Activated CD4-positive, CD25-positive, alpha-beta regulatory T cell treated with anti-CD3 and anti-CD28 coated beads, Interleukin-2, amount 50 U/mL, for 72 hours (primary cell): ENCODE data around the gene PDE4DIP.
"Not testable (repeated sequence)": the region's sequence is repeated elsewhere in the genome, so short reads cannot be mapped to it uniquely, and the experiment has no call there.

ENCODE experiments used
- DNase-seq: peaks from one replicate; pipeline ENCODE4 v3.0.0; 2021

PDE4DIP gene

DNA sequence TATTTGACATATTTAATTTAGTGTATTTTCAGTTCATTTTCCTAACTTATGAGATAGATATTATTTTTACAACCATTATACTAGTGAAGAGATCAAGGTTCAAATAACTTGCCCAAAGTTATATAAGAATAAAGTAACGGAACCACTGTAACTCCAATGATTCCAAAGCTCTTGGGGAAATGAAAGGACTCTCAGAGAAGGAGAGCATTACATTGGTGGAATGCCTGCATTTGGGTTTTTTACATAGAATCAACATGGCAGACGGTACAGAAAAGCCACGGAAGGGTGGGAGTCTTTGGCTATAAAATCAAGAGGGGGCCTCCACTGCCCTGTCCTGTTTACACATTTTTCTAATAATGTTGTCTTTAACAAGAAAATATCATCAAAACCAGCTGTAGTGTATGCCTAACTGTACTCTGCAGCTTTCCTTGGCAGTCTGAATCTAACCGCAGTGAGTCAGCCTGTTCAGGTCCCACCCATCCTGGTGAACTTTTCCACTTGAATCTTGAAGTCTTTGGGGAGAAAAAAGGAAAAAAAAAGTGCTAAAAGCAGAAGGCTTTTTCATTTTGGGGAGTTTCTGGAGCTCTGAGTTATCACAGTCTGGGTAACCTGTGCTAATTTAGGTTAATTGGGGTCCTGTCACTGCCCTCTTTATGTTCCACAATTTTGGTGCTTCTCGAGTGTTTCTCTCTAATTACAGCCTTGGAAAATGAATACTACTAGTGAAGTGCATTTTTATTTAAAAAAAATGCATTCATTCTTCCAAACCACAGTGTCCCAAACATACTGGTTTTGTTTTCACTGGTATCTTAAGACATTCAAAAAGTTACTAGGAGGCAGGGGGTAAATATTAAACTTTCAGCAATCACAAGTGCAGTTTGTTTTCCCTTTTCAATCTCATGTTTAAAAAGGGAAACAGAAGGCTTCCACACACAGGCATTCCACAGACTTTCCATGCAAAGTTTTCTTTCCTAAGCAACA is 30.5 kb downstream of the PDE4DIP start:
- not testable (repeated sequence) for DNase-seq

DNA sequence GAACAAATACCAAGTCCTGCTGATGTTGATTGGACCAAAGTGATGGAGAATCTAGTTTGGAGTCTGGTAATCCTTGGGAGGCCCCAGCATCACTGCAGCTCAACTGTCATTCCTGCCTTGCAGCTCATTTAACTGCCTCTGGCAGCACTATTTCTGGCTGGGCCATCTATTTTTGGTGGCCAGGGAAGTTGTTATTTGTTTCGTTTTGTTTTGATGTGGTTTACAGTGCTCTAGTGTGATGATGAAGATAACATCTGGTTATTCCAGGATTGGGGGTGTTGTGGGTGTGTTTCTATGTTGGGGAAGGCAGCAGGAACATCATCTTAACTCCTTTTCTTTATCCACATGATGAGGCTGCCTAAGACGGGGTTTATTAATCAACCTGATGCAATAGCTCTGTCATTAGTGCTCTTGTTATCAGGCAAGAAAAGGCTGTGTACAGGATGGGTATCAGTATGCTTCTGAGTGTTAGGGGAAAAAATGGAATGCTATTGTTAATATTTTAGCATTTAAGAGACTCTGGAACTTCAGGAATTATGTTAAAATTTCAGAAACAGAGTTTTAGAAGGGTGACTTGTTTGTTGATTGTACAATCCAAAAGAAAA is 35.7 kb downstream of the PDE4DIP start:
- DNase-seq, result not testable (repeated sequence)

DNA sequence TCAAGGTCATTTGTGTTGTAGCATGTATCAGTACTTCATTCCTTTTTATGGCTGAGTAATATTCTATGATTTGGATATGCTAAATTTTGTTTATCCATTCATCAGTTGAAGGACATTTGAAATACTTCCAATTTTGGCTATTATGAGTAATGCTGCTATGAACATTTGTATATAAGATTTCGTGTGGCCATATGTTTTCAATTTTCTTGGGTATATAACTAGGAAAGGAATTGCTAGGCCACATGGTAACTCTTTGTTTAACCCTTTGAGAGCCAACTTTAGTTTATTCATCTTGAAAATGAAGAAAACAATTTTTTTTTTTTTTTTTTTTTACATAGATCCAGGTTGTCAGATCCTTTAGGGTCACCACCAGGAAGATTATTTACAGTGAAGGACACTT is 37.0 kb downstream of the PDE4DIP start:
- DNase-seq, result not testable (repeated sequence)

DNA sequence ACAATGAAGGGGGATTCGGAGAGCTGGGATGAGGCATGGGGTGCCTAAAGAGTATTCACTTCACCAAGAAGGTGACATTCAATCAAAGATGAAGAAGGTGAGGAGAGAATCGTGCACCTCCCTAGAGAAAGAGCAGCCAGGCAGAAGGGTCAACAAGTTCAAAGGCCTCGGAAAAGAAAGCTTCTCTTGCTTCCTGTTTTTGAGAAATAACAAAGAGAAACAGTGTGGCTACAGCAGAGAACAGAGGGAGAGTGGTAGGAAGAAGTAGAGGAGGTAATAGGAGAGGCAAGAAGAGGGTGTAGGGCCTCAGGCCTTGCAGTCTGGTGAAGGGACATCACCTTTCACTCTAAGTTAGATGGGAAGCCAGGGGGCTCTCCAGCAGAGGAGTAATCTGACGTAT is 41.0 kb downstream of the PDE4DIP start:
- not testable (repeated sequence) for DNase-seq

DNA sequence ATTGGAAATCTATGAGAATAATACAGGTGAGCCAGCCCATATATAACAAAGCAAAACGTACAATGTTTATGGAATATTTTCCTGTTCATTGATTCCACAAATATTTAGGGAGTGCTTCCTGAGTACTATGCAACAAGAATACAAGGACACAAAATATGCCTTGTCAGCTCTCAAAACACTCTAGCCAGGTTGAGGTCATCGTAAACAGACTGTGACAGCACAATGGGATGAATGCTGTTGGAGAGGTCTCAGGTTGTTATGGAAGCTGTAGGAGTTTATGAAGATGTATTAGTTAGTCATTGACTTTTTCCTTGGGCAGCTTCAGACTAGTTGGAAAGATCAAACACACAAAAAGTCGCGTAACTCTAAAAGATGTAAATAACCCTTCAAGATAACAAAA is 42.1 kb downstream of the PDE4DIP start:
- not testable (repeated sequence) for DNase-seq

DNA sequence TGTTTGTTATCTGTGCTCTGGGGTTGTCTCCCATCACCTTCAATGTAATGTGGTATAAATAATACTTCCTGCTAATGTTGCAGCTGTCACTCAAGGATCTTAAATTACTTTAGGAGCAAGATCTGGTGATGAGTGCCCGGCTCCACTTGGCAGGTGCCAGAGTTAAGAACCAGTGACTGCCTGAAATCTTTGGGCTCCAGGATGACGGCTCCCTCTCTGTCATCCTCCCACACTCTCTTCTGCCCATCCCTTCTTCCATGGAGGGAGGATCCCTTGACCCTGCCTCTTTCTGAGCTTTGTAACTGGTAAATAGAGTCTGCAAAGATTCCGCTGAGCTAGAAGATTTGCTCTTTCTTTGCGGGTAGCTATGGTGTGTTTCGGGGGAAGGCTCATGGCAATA is 44.4 kb downstream of the PDE4DIP start:
- DNase-seq, result not testable (repeated sequence)

DNA sequence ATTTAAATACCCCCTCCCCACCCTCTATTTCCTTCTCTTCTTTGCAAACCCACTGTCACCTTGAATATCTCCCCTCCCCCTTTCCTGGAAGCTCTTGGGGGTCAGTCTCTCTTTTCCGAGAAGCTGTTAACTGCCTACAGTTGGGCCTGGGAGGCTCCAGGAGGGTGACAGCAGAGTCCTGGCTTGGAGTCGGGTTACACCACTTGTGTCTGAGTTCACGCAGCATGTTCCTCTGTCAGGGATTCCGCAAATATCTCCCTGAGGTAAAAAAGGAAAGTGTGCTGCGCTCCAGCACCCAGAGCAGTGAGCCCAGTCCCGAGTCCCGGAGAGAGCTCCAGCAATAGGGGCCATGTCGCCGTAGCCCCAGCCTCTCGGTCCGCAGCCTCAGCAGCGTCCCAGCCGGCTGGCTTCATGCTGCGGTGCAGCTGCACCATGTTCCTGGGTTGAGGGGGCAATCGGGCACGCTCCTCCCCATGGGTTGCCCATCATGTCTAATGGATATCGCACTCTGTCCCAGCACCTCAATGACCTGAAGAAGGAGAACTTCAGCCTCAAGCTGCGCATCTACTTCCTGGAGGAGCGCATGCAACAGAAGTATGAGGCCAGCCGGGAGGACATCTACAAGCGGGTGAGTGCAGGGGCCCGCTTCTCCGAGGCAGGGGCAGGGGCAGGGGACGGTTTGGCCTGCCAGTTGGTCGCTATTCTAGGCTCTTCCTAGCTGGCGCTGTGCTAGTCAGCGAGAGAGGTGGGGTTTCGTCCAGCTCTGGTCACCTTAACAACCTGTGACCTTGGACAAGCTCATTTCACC is 45.2 kb downstream of the PDE4DIP start:
- not testable (repeated sequence) for DNase-seq

DNA sequence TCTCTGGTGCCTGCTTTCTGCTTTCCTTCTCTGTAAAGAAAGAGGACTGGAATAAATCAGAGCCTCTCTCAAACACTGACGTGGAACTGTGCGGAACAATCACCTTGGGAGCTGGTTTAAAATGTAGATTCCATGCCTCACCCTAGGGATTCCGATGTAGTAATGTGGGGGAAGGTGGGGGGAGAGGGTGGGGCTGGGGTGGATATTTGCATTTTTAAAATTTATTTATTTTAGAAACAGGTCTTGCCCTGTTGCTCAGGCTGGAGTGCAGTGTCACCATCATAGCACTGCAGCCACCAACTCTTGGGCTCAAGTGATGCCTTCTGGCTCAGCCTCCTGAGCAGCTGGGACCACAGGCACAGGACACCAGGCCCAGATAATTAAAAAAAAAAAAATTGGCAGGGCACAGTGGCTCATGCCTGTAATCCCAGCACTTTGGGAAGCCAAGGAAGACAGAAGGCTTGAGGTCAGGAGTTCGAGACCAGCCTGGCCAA is 45.9 kb downstream of the PDE4DIP start:
- not testable (repeated sequence) for DNase-seq

DNA sequence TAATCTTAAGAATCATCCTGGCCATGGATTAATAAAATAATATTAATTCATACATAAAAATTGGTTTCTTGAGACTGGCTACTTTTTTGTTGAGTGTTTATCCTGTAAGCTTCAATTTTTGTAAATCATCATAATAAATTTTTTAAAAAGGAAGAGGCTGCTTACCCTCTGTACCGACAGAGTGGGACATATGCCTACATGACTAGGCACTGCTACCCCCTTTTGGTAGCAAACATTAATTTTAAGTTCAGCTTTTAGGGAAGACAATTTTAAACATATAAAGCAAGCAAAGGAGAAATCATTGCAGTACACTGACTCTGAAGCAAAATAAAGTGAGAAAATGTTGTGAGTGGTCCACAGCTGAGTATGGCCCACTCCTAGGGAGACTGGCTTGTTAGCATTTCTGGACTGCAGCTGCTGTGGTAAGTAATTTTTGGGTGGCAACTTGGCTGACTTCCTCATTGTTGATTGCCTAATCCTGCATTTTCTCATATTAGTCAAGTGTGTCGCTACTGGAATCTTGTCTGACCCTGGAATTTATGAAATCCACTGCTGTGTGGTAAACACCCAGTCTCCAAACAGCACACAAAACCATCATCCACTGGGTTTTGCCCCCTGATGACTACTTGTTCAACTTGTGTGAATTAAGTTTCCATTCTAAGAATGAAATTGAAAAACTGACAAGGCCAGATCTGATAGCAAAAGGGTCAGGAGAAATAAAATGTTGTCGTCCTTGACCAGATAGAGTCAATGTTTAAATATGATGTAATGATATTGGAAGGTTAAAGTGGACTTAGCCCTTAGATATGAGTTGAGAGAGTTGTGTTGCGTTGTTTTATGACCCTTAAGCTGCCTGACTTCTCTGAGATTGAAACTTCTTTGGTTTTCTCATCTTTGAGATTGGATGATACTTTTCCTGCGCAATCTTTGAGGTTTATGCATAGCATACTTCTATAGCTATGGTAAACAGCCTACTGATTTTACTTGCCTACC is 50.4 kb downstream of the PDE4DIP start:
- not testable (repeated sequence) for DNase-seq

DNA sequence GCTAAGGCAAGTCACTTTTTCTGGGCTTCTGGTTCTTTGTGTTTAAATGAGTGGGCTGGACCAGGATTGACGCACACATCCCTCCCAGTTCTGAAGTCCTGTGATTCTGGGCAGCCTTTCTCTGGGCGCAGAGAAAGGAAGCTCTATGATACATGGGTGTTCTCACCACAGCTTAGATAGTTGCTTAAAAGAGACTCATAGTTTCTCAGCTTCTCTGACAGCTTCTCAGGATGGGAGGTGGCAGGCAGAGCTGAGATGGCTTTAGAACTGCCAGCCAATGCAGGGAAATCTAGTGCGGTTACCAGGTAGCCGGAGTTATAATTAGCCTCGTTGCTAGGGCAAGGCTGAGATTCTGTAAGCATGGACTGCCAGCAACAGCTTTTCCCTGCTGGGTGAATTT is 55.8 kb downstream of the PDE4DIP start:
- DNase-seq, result not testable (repeated sequence)

DNA sequence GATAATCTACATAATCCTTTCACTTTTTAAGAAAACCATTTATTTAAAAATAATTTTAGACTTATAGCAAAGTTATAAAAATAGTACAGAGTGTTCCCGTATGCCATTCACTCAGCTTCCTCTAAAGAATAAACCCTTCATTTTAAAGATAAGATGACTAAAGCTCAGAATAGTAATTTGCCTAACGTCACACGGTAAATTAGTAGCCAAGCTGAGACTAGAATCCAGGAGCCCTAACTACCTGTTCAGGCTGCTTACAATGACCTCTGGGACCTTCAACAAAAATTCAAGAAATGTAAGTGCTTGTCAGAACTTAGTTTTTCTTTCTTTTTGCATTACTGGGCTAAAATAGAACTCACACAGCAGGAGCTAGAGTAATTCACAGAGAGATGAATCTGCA is 56.5 kb downstream of the PDE4DIP start:
- not testable (repeated sequence) for DNase-seq

DNA sequence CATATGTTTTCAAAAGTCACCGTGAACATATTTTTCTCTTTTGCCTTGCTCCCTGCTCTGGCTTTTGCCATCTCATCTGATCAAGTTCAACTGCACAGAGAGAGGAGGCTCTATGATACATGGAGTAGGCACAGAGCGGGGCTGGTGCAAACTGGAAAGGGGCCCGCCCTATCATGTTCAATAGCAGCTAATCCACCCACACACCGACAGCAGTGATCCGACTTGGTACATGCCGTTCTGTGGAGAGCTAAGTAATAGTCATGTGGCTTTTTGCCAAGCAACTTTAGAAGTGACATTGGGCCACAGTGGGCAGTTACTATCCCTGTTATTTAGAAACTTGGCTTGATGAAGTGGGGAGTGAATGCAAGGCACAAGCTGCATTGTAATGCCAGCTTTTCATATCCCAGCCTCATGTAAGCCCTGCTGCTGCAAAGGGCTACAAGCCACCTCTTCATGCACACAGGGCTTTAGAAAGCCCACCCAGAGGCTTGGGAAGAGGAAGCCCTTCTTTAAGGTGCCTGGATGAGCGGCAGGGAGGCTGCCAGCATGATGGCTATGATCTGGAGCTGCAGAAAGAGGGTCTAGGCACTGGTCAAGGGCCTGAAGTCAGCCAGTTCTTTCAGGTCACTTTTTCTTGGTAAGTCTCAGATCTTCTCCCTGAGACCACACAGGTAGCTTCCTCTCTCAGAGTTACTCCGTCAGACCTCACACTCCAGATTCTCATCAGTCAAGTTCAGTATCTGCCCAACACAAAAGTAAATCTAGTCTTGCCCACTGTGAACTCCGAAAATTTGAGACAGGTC is 57.1 kb downstream of the PDE4DIP start:
- DNase-seq, result not testable (repeated sequence)

DNA sequence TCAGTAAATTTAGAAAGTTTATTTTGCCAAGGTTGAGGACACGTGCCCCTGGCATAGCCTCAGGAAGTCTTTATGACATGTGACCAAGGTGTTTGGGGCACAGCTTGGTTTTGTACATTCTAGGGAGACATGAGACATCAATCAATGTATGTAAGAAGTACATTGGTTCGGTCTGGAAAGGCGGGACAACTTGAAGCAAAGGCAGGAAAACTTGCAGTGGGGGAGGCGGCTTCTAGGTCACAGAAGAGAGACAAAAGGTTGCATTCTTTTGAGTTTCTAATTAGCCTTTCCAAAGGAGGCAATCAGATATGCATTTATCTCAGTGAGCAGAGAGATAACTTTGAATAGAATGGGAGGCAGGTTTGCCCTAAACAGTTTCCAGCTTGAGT is 57.7 kb downstream of the PDE4DIP start:
- DNase-seq, result not testable (repeated sequence)

DNA sequence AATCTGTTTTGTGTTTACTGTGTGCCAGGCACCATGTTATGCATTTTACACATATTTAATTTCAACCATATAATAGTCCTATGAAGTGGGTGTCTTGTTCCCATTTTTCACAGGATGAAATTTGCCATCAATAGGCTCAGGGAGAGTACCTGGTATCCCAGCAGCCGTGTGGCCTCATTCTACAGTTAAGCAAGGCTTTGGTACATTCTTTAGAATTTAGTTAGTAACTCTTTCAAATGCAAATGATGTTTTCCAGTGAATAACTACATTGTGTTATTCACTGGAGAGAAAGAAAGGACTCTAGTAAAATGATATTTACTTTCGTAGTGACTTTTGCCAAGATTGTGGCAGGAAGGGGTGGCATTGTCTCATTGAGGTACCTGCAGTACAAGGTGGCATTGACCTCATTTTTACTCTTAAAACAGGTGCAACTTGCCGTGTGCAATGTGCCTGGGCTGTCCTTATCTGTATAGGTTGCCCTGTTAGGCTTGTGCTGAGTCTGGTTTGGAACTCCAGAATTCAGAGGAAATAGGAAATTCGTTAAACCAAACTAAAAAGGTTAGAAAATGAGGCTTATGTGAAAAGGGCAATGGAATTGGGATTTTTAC is 65.1 kb downstream of the PDE4DIP start:
- not testable (repeated sequence) for DNase-seq

DNA sequence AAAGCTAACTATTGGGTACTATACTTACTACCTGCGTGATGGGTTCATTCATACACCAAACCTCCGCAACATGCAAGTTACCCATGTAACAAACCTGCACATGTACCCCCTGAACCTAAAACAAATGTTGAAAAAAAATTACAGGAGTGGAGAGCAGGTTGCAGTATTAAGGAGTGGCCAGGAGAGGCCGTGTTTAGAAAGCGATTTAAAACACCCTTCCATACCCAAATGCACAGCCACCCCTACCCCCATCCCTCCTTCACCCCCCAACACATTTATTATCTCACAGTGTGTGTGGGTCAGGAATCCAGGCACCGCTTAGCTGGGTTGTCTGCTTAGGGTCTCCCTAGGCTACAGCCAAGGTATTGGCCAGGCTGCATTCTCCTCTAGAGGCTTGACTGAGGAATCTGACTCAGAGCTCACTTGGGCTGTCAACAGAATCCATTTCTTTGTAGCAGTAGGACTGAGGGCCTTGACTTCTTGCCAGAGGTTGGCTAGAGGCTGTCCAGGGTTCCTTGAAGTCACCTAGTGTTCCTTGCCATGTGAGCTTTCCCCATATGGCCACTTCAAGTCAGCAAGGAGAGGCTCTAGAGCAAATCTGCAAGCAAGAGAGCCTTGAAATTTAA is 67.2 kb downstream of the PDE4DIP start:
- DNase-seq, result not testable (repeated sequence)

DNA sequence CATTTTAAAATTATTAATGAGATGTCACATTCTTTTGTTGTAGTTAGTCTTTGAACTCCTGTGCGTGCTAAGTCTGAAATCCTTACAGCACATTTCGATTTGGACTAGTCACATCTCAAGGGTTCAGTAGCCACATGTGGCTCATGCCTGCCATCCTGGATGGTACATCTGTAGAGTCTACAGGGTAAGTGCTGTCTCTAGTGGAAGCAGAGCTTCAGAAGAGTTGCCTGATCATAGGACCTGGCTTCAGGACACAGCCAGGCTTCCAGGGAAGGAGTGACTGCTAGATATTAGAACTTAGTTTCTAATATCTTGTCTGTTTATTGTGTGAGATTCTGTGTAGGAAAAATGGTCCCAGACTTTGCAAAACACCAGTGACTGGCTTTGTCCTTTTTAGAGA is 72.0 kb downstream of the PDE4DIP start:
- not testable (repeated sequence) for DNase-seq

DNA sequence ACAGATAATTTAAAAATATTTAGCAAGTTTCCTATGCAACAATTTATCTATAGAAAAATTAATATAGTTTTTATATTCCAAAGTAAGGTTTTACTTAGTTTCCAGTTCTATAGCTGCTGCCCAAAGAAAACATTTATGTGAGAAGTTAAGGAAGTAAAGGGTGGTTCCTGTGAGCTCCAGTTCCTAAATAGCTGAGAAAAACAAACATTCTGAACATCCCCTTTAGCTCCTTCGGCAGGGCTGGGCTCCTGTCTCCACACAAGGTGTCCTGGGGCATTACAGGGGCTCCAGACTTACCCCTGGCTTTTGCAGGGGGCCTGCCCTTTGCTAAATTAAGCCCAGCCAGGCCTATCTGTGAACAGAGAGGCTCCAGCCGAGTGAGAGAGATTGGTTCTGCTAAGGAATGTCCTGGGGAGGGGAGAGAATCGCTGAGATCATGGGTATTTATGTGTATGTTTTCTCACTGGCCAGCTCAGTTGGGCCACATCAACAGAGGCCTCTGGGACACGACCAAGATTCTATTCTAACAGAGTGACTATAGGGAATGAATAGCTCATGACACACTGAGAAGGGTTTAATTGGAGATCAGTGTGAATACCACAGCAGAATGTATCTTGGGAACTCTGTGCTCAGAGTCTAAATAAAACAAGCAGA is 72.6 kb downstream of the PDE4DIP start:
- DNase-seq, result not testable (repeated sequence)

DNA sequence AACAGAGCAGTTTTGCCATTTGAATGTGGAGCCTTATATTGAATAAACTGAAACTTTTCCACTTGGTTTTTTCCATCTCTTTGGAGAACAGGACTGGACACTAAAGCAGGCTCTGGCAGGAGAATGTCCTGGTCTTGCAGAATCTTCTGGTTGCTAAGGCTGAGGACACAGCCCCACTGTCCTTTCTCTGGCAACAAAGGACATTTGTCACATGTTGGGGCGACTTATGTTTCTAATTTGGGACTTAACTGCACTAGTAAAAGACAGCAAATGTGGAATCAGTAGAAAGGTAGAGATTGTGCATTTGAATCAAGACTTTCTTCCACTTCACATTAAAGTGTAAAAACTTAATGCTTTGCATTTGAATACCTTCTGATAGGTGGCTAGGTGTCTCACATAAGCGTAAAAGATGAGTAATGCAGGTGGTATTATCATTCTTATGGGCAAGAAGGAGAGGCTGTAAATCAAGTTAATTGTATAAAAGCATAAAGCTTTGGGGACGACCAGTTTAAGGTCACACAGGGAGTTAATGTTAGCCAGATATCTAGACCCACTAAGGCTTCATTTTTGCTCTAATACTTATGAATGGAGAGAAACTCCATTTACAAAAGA is 74.7 kb downstream of the PDE4DIP start:
- not testable (repeated sequence) for DNase-seq

DNA sequence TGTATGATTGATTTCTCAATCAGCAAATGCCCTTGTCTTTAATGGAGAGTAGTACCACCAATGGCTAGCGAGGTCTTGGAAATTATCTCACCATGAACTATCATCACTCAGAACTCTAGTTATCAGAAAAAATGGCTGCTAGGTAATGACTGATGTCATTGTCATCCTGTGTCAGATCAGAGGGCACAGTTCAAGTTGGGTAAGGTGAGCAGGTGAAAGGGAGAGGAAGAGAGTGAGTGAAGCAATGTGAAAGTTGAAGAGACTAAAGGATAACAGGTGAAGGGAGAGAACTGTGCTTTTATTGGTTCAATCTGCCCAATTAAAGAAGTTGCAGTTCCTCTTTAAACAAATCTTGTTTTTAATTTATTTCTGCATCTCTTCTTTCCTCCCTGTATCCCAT is 76.8 kb downstream of the PDE4DIP start:
- not testable (repeated sequence) for DNase-seq
